Upper lobe of left lung (tissue), 4 donors: ENCODE results near the gene NLRP10.

Experiments used
- EP300 ChIP-seq, 4 donors: sonication (generic); formaldehyde crosslinking; IDR thresholded peaks; one replicate each; pipeline ENCODE4 v1.5.1; 2017; ENCODE audit warnings: antibody characterized with exemption in 4 of 4, control low read depth in 2 of 4
- POLR2A ChIP-seq, 4 donors: fragments of 450-650 bp; IDR thresholded peaks; one replicate each; pipeline ENCODE4 v1.5.1; 2016 to 2017; ENCODE audit warnings: antibody characterized with exemption in 4 of 4, mild to moderate bottlenecking in 2 of 4
- TF ChIP-seq, protein P1 (sequence below), 6 experiments: fragments of 450-650 bp in 4 of 6; fragments of 200-600 bp in 2 of 6; sonication (generic) in 2 of 6; IDR thresholded peaks; one replicate each; pipeline ENCODE4 v1.5.1; 2016 to 2019; ENCODE audit warnings: antibody characterized with exemption in 6 of 6

DNA sequence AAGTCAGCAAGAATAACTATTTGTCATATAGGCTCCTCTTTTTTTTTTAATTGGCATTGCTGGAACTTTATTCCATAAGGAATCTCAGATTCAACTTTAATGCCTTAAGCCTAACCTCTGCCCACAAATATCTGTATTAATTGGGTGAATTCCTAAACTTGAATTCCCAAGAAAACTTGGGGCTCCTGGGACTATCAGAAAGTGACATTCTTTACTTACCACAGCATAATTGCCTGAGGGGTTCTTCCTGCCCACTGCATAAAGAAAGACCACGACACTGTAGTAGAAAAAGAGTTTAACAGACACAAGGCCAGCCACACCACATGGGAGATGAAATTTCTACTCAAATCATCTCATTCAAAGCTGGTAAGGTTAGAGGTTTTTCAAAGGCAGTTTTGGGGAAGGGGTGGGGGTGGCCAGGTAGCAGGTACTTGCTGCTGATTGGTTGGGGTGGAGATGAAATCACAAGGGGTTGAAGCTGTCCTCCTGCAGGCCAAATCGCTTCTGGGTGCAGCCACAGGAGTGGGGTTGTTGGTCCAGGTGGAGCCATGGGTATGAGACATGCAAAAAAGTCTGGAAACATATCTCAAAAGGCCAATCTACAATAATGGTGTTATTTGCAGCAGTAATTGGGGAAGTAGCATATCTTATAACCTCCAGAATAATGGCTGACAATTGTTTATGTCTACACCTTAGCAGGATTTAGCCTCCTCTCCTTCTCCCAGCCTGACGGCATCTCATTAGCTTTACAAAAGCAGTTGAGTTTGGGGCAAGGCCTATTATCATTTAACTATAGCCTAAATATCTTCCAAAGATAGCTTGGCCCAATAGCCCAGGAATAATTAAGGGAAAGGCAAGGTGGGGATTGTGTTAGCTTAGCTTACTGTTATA, 4.8 kb upstream of the NLRP10 start:
- TF ChIP-seq, protein P1, sequence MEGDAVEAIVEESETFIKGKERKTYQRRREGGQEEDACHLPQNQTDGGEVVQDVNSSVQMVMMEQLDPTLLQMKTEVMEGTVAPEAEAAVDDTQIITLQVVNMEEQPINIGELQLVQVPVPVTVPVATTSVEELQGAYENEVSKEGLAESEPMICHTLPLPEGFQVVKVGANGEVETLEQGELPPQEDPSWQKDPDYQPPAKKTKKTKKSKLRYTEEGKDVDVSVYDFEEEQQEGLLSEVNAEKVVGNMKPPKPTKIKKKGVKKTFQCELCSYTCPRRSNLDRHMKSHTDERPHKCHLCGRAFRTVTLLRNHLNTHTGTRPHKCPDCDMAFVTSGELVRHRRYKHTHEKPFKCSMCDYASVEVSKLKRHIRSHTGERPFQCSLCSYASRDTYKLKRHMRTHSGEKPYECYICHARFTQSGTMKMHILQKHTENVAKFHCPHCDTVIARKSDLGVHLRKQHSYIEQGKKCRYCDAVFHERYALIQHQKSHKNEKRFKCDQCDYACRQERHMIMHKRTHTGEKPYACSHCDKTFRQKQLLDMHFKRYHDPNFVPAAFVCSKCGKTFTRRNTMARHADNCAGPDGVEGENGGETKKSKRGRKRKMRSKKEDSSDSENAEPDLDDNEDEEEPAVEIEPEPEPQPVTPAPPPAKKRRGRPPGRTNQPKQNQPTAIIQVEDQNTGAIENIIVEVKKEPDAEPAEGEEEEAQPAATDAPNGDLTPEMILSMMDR (IDR thresholded peaks at IDR 0.05) = no peak
- TF ChIP-seq POLR2A (IDR thresholded peaks at IDR 0.05) (no peak), EP300 (IDR thresholded peaks at IDR 0.05) (no peak)
